Stimulated activated CD4-positive, alpha-beta T cell treated with anti-CD3 and anti-CD28 coated beads, Interleukin-15, amount 100 ng/mL, for 24 hours (primary cell): ENCODE results near the gene LIPE.

Experiments
- DNase-seq: peaks from one replicate; pipeline ENCODE4 v3.0.0-alpha.2; 2020

Gene LIPE

GRCh38 chr19:42375415-42376176 lies 51.6 kb downstream of the LIPE start:
- DNase-seq: no peak

GRCh38 chr19:42374826-42375376 lies 52.3 kb downstream of the LIPE start:
- DNase-seq: no peak

- DNase-seq: no peak
Observed at GRCh38 chr19:42370626-42371175, 56.5 kb downstream of the LIPE start.

GRCh38 chr19:42370068-42370520 lies 57.1 kb downstream of the LIPE start:
- DNase-seq: no peak

- DNase-seq: no peak
Observed at GRCh38 chr19:42369433-42370067, 57.6 kb downstream of the LIPE start.

- no peak for DNase-seq
Observed at GRCh38 chr19:42368765-42369164, 58.4 kb downstream of the LIPE start.

- DNase-seq: no peak
Observed at GRCh38 chr19:42368360-42368759, 58.8 kb downstream of the LIPE start.

- no peak for DNase-seq
Observed at GRCh38 chr19:42367929-42368328, 59.3 kb downstream of the LIPE start.

- DNase-seq: no peak
Observed at GRCh38 chr19:42366673-42367072, 60.5 kb downstream of the LIPE start.

GRCh38 chr19:42363614-42364346 lies 63.4 kb downstream of the LIPE start:
- no peak for DNase-seq

- DNase-seq: no peak
Observed at GRCh38 chr19:42362891-42363440, 64.2 kb downstream of the LIPE start.

GRCh38 chr19:42362342-42362741 lies 64.8 kb downstream of the LIPE start:
- DNase-seq: no peak

GRCh38 chr19:42361545-42361910 lies 65.7 kb downstream of the LIPE start:
- DNase-seq: no peak

- DNase-seq: no peak
Observed at GRCh38 chr19:42360787-42361544, 66.2 kb downstream of the LIPE start.

GRCh38 chr19:42357290-42357689 lies 69.9 kb downstream of the LIPE start:
- no peak for DNase-seq

- no peak for DNase-seq
Observed at GRCh38 chr19:42356686-42357085, 70.5 kb downstream of the LIPE start.

- no peak for DNase-seq
Observed at GRCh38 chr19:42355896-42356295, 71.3 kb downstream of the LIPE start.

- DNase-seq: no peak
Observed at GRCh38 chr19:42353341-42354015, 73.7 kb downstream of the LIPE start.

- DNase-seq: peak; percentile 18
Observed at GRCh38 chr19:42352301-42353259, 74.6 kb downstream of the LIPE start.
